ENCODE measurements around the gene RNASEH2A. TPM values are rescaled to one million over a fixed set of nuclear protein-coding genes. Genes with fewer than 3 reads are reported as not detected.

The RNASEH2A gene
- total RNA-seq, 1 experiment from 2014 or later = 79.5 TPM

- Histone ChIP-seq H2AFZ (ENCODE audit: low read length) (no peak within 1 kb of the TSS), H3K23me2 (ENCODE audit: insufficient read length, low read depth, low read length, poor library complexity, severe bottlenecking) (peaks cover 24% of the 10 kb centered on the region), H3K4me2 (ENCODE audit: insufficient read depth, insufficient read length, low read length) (peak within 1 kb of the TSS; percentile 84), H3K27ac (ENCODE audit: insufficient read length, low read depth, low read length) (no peak within 1 kb of the TSS), H3K56ac (ENCODE audit: insufficient read length, low read depth, low read length) (no peak within 1 kb of the TSS), H3K18ac (ENCODE audit: insufficient read length, low read depth, low read length) (peak within 1 kb of the TSS; percentile 73), H4K8ac (replicated peaks; ENCODE audit: insufficient read length, low read depth, low read length) (no peak within 1 kb of the TSS), H3K9ac (ENCODE audit: extremely low read depth, insufficient read length, low read length) (peak within 1 kb of the TSS; percentile 85), H3K79me1 (ENCODE audit: insufficient read depth, low read depth, low read length, poor library complexity, severe bottlenecking) (peaks cover 4% of the 10 kb centered on the region), H3K14ac (ENCODE audit: insufficient read depth, low read length) (peak within 1 kb of the TSS; percentile 86), H2AK5ac (ENCODE audit: insufficient read length, low read length) (no peak within 1 kb of the TSS), H3T11ph (ENCODE audit: low read length) (no peak within 1 kb of the TSS), H2BK5ac (ENCODE audit: insufficient read length, low read length) (no peak within 1 kb of the TSS), H4K91ac (ENCODE audit: insufficient read length, low read depth, low read length) (no peak within 1 kb of the TSS), H3K9me3 (ENCODE audit: control insufficient read depth, low read depth, low read length) (no peaks in the 10 kb centered on the region), H3K23ac (ENCODE audit: insufficient read length, low read depth, low read length) (no peak within 1 kb of the TSS), H3K79me2 (ENCODE audit: insufficient read depth, low read length) (no peaks in the 10 kb centered on the region), H3K4ac (ENCODE audit: low read depth, low read length) (no peak within 1 kb of the TSS), H3K27me3 (ENCODE audit: insufficient read depth, low read length) (no peaks in the 10 kb centered on the region), H2BK15ac (ENCODE audit: low read depth, low read length) (no peak within 1 kb of the TSS), H2BK12ac (ENCODE audit: insufficient read length, low read depth, low read length) (no peak within 1 kb of the TSS), H4K5ac (ENCODE audit: insufficient read length, low read depth, low read length) (no peak within 1 kb of the TSS), H3K4me1 (ENCODE audit: insufficient read depth, low read length) (no peaks in the 10 kb centered on the region; the same call in 1 of the 2 replicates), H2BK20ac (ENCODE audit: low read depth, low read length, poor library complexity, severe bottlenecking) (no peak within 1 kb of the TSS), H2BK120ac (ENCODE audit: low read depth, low read length, poor library complexity, severe bottlenecking) (no peak within 1 kb of the TSS), H4K20me1 (ENCODE audit: control insufficient read depth, insufficient read depth, insufficient read length) (no peaks in the 10 kb centered on the region)
- no CpG with 5 or more reads among the region's 78 CpGs for WGBS (ENCODE audit: extremely low coverage, insufficient read length, low lambda C conversion rate)
- peak within 1 kb of the TSS in 1 of 3 experiments; percentile 81; a peak in 2 of 7 replicates for H3K27ac Mint-ChIP-seq
- no peaks in the 10 kb centered on the region; a peak in 1 of 5 replicates for H3K9me3 Mint-ChIP-seq
- peaks cover 16 to 20% of the 10 kb centered on the region in 2 experiments for H3K4me1 Mint-ChIP-seq
- H3K36me3 Mint-ChIP-seq (ENCODE audit: insufficient read depth in 1 of 3, low read depth in 3 of 3) = peaks cover 11 to 44% (median 35%) of the 10 kb centered on the region in 3 experiments; a peak in 6 of 7 replicates
- H3K4me3 Mint-ChIP-seq = peak within 1 kb of the TSS; percentile 91 to 94
- DNase-seq = peak; percentile 77
- H3K27me3 Mint-ChIP-seq (ENCODE audit: low read depth) = peaks cover 6% of the 10 kb centered on the region
- no peak; the same call in 2 of the 3 replicates for TF ChIP-seq CTCF (conservative IDR thresholded peaks at IDR 0.05)
Observed at GRCh38 chr19:12801466-12802266, 4.7 kb upstream of the RNASEH2A start, which contains the start of the genes PRDX2 and THSD8. Gene PRDX2, minus strand, starts transcription at chr19:12801800. Its CDS starts 539 bp downstream, at chr19:12801261. Gene THSD8, plus strand, starts transcription at chr19:12802069. Its CDS starts 3 bp downstream, at chr19:12802072.
